T-cell (primary cell): ENCODE measurements around the gene EFNA2. TPM values are rescaled to one million over a fixed set of nuclear protein-coding genes. Genes with fewer than 3 reads are reported as not detected.

Experiments
- ATAC-seq, 4 experiments: fragments of 200-7000 bp in 3 of 4; fragments of 150-1000 bp in 1 of 4; cut with Tn5 transposase; replicated peaks in 1 of 4; 1 replicate in 3 of 4; 2 replicates in 1 of 4; pipeline ENCODE4 v1.10.0; 2021; ENCODE audit warnings: moderate library complexity in 3 of 4, mild to moderate bottlenecking in 2 of 4, moderate number of reproducible peaks in 1 of 4
- CTCF ChIA-PET, 2 donors: fragments of 300-600 bp; sonication (Branson Sonifier 250); formaldehyde crosslinking; loops; one replicate each; lab custom pipeline; 2022; ENCODE audit warnings: antibody characterized with exemption in 2 of 2; lab: Charles Lee
- POLR2A ChIA-PET, 2 donors: fragments of 300-600 bp; sonication (Branson Sonifier 250); formaldehyde crosslinking; loops; one replicate each; lab custom pipeline; 2022; ENCODE audit warnings: antibody characterized with exemption in 2 of 2; lab: Charles Lee
- DNase-seq, 35 experiments: peaks; one replicate each; pipeline versions ENCODE4 v3.0.0 to v3.0.0-alpha.2; 2013 to 2023
- H3K27ac ChIP-seq: one replicate; pipeline ENCODE4 v1.5.1; 2013; ENCODE audit warnings: low read length
- H3K27me3 ChIP-seq, 2 experiments: replicated peaks in 1 of 2; 1 replicate in 1 of 2; 2 replicates in 1 of 2; pipeline versions ENCODE4 v1.6.1 to v1.7.0; 2013; ENCODE audit warnings: low read length in 1 of 2, mixed read lengths in 1 of 2; ENCODE audit not compliant: control insufficient read depth in 2 of 2, insufficient read depth in 2 of 2; ENCODE audit errors: extremely low read depth in 1 of 2
- H3K36me3 ChIP-seq, 2 donors: 1 replicate in 1 of 2; 2 replicates in 1 of 2; pipeline versions ENCODE4 v1.6.1 to v1.7.0; 2013; ENCODE audit warnings: low read length in 1 of 2; ENCODE audit not compliant: control insufficient read depth in 2 of 2, insufficient read depth in 1 of 2; ENCODE audit errors: extremely low read depth in 1 of 2
- H3K4me1 ChIP-seq, 2 experiments: 1 replicate in 1 of 2; 2 replicates in 1 of 2; pipeline versions ENCODE4 v1.6.1 to v1.7.0; 2013; ENCODE audit warnings: low read length in 2 of 2, mixed read lengths in 1 of 2; ENCODE audit not compliant: insufficient read depth in 2 of 2, control insufficient read depth in 1 of 2; ENCODE audit errors: extremely low read depth in 1 of 2
- H3K4me3 ChIP-seq, 2 donors: 1 replicate in 1 of 2; 2 replicates in 1 of 2; pipeline versions ENCODE4 v1.5.1 to v1.7.0; 2013; ENCODE audit warnings: mild to moderate bottlenecking in 2 of 2, low read length in 1 of 2, moderate library complexity in 1 of 2; ENCODE audit not compliant: control insufficient read depth in 1 of 2; ENCODE audit errors: extremely low read depth in 1 of 2
- H3K9me3 ChIP-seq: 2 replicates; pipeline ENCODE4 v1.7.0; 2013
- H3K27ac Mint-ChIP-seq, 2 donors: one replicate each; pipeline ENCODE4 v1.8.0; 2020 to 2021; ENCODE audit warnings: mild to moderate bottlenecking in 2 of 2, mixed read lengths in 2 of 2
- H3K27me3 Mint-ChIP-seq, 2 donors: one replicate each; pipeline ENCODE4 v1.8.0; 2021 to 2022; ENCODE audit warnings: mixed read lengths in 2 of 2
- H3K36me3 Mint-ChIP-seq: one replicate; pipeline ENCODE4 v1.8.0; 2021; ENCODE audit warnings: mixed read lengths
- H3K4me1 Mint-ChIP-seq, 3 donors: one replicate each; pipeline ENCODE4 v1.8.0; 2020 to 2022; ENCODE audit warnings: mixed read lengths in 3 of 3, mild to moderate bottlenecking in 1 of 3
- H3K4me3 Mint-ChIP-seq, 3 donors: one replicate each; pipeline ENCODE4 v1.8.0; 2020 to 2022; ENCODE audit warnings: mild to moderate bottlenecking in 3 of 3, mixed read lengths in 3 of 3, moderate library complexity in 3 of 3
- H3K9me3 Mint-ChIP-seq, 3 donors: one replicate each; pipeline ENCODE4 v1.8.0; 2020 to 2022; ENCODE audit warnings: mixed read lengths in 3 of 3
- WGBS: methylation state at CpG from one replicate; pipeline ENCODE4 v1.1.5; 2013; ENCODE audit warnings: missing lambda C conversion rate; ENCODE audit not compliant: insufficient coverage; 5-methylcytosine and 5-hydroxymethylcytosine counted together
- total RNA-seq, 35 experiments: library from RNA in 6 of 35; stranded (reverse) in 6 of 35; fragments of 120-200 nt in 1 of 35; gene quantifications; one replicate each; pipeline versions ENCODE4 v1.2.1 to v1.2.4 and lab custom pipeline; 2013 to 2026

EFNA2 gene
- total RNA-seq, 5 donors from 2014 or later (not counting 1 experiment from before 2014, with no cell fraction given), result 0.38 TPM; not detected in 4

- H3K27me3 Mint-ChIP-seq, result no peaks in the 10 kb centered on the region
- peaks cover 16 to 71% of the 10 kb centered on the region in 2 experiments for H3K4me1 ChIP-seq
- H3K4me1 Mint-ChIP-seq, result peaks cover 19 to 27% (median 20%) of the 10 kb centered on the region in 3 donors
- no peaks in the 10 kb centered on the region for H3K27me3 ChIP-seq
- H3K4me3 ChIP-seq, result peak overlapping the region; percentile 64 to 90
- ChIA-PET POLR2A (interaction anchor here (0.9 to 1.6 kb wide), 4 partner anchors 8 to 17 kb away, joined by 4 to 28 read pairs (median 5); partner anchors contain the start of gene CIRBP (in 2 of the 2)), CTCF (interaction anchor here in 1 of 2 donors (0.7 to 1.4 kb wide), 2 partner anchors 8 to 222 kb away, joined by 3 to 11 read pairs; no protein-coding TSS in a partner anchor)
- H3K9me3 ChIP-seq, result no peaks in the 10 kb centered on the region
- H3K27ac ChIP-seq, result peak overlapping the region; percentile 92
- DNase-seq, result peak in 30 of 35 experiments; percentile 49 to 81 (median 62)
- peak overlapping the region; percentile 87 to 94 for H3K27ac Mint-ChIP-seq
- H3K36me3 Mint-ChIP-seq, result peaks cover 12% of the 10 kb centered on the region
- no peaks in the 10 kb centered on the region for H3K9me3 Mint-ChIP-seq
- H3K36me3 ChIP-seq, result peaks cover 13 to 44% of the 10 kb centered on the region in 2 donors
- peak overlapping the region; percentile 86 to 91 (median 89) for H3K4me3 Mint-ChIP-seq
- ATAC-seq, result peak in 1 of 4 experiments; percentile 5
- WGBS, result 0% methylated on average over 13 of the region's 30 CpGs
Measured at GRCh38 chr19:1252221-1252820, 33.4 kb upstream of the EFNA2 start.

- Histone ChIP-seq H3K4me1 (peaks cover 16 to 71% of the 10 kb centered on the region in 2 experiments), H3K4me3 (peak overlapping the region; percentile 64 to 90), H3K9me3 (no peaks in the 10 kb centered on the region), H3K27me3 (no peaks in the 10 kb centered on the region), H3K27ac (peak overlapping the region; percentile 92), H3K36me3 (peaks cover 13 to 51% of the 10 kb centered on the region in 2 donors)
- WGBS, result no CpG with 5 or more reads among the region's 26 CpGs
- H3K36me3 Mint-ChIP-seq, result peaks cover 16% of the 10 kb centered on the region
- H3K4me3 Mint-ChIP-seq, result peak overlapping the region; percentile 49 to 91 (median 89)
- peak; percentile 6 to 14 (median 13) for ATAC-seq
- H3K27me3 Mint-ChIP-seq, result no peaks in the 10 kb centered on the region
- peaks cover 24 to 33% (median 27%) of the 10 kb centered on the region in 3 donors for H3K4me1 Mint-ChIP-seq
- no peaks in the 10 kb centered on the region for H3K9me3 Mint-ChIP-seq
- POLR2A ChIA-PET, result interaction anchor here (0.9 to 1.6 kb wide), 3 partner anchors 9 to 16 kb away, joined by 4 to 28 read pairs (median 4); partner anchors contain the start of gene CIRBP (in 2 of the 2)
- CTCF ChIA-PET, result interaction anchor here (0.5 to 1.4 kb wide), 6 partner anchors 9 to 255 kb away, joined by 3 to 11 read pairs (median 4); partner anchors contain the start of gene CIRBP (in 1 of the 2)
- DNase-seq, result peak in 34 of 35 experiments; percentile 53 to 87 (median 74)
- peak overlapping the region; percentile 80 to 82 for H3K27ac Mint-ChIP-seq
Measured at GRCh38 chr19:1252821-1253513, 32.7 kb upstream of the EFNA2 start.

- Mint-ChIP-seq H3K27ac (peak overlapping the region; percentile 80 to 82), H3K4me1 (peaks cover 29 to 39% (median 30%) of the 10 kb centered on the region in 3 donors), H3K9me3 (no peaks in the 10 kb centered on the region), H3K27me3 (no peaks in the 10 kb centered on the region), H3K36me3 (peaks cover 16% of the 10 kb centered on the region), H3K4me3 (peak overlapping the region; percentile 49 to 91 (median 53))
- Histone ChIP-seq H3K27ac (peak overlapping the region; percentile 92), H3K9me3 (no peaks in the 10 kb centered on the region), H3K36me3 (peaks cover 13 to 54% of the 10 kb centered on the region in 2 donors), H3K4me3 (peak overlapping the region; percentile 62 to 90), H3K27me3 (no peaks in the 10 kb centered on the region), H3K4me1 (peaks cover 20 to 71% of the 10 kb centered on the region in 2 experiments)
- ChIA-PET CTCF (interaction anchor here (0.5 to 1.4 kb wide), 5 partner anchors 9 to 256 kb away, joined by 3 to 11 read pairs (median 4); partner anchors contain the start of gene CIRBP (in 1 of the 2)), POLR2A (interaction anchor here (0.9 to 1.6 kb wide), 3 partner anchors 10 to 16 kb away, joined by 4 to 28 read pairs (median 4); partner anchors contain the start of gene CIRBP (in 2 of the 2))
- ATAC-seq, result no peak
- 75% methylated on average over 18 of the region's 23 CpGs for WGBS
- no peak for DNase-seq
Measured at GRCh38 chr19:1253514-1254080, 32.1 kb upstream of the EFNA2 start.

GRCh38 chr19:1254081-1254527, 31.6 kb upstream of the EFNA2 start:
- peak overlapping the region; percentile 61 to 78 for H3K27ac Mint-ChIP-seq
- H3K9me3 Mint-ChIP-seq, result no peaks in the 10 kb centered on the region
- peak overlapping the region; percentile 11 for H3K27ac ChIP-seq
- CTCF ChIA-PET, result no interaction called here
- H3K4me1 Mint-ChIP-seq, result peaks cover 34 to 45% (median 35%) of the 10 kb centered on the region in 3 donors
- no peaks in the 10 kb centered on the region for H3K27me3 Mint-ChIP-seq
- H3K27me3 ChIP-seq, result no peaks in the 10 kb centered on the region
- H3K9me3 ChIP-seq, result no peaks in the 10 kb centered on the region
- H3K36me3 Mint-ChIP-seq, result peaks cover 16% of the 10 kb centered on the region
- peaks cover 13 to 56% of the 10 kb centered on the region in 2 donors for H3K36me3 ChIP-seq
- H3K4me1 ChIP-seq, result peaks cover 22 to 76% of the 10 kb centered on the region in 2 experiments
- WGBS, result 84% methylated on average over 27 of the region's 37 CpGs
- H3K4me3 ChIP-seq, result no peak overlapping the region
- no peak for ATAC-seq
- H3K4me3 Mint-ChIP-seq, result peak overlapping the region in 2 of 3 donors; percentile 24 to 37
- POLR2A ChIA-PET, result interaction anchor here in 1 of 2 donors (1.2 kb wide), 1 partner anchor 15 kb away, joined by 4 read pairs; the partner anchor contains the start of gene CIRBP
- no peak for DNase-seq

- Mint-ChIP-seq H3K4me1 (peaks cover 40 to 50% (median 41%) of the 10 kb centered on the region in 3 donors), H3K9me3 (no peaks in the 10 kb centered on the region), H3K27ac (peak overlapping the region; percentile 61 to 78), H3K27me3 (no peaks in the 10 kb centered on the region), H3K36me3 (peaks cover 16% of the 10 kb centered on the region), H3K4me3 (peak overlapping the region in 2 of 3 donors; percentile 24 to 37)
- Histone ChIP-seq H3K4me1 (peaks cover 24 to 82% of the 10 kb centered on the region in 2 experiments), H3K4me3 (no peak overlapping the region), H3K9me3 (no peaks in the 10 kb centered on the region), H3K36me3 (peaks cover 13 to 56% of the 10 kb centered on the region in 2 donors), H3K27ac (peak overlapping the region; percentile 11), H3K27me3 (no peaks in the 10 kb centered on the region)
- ChIA-PET CTCF (interaction anchor here in 1 of 2 donors (0.5 kb wide), 1 partner anchor 1298 kb away, joined by 6 read pairs; no protein-coding TSS in a partner anchor), POLR2A (interaction anchor here (1.2 to 1.4 kb wide), 2 partner anchors 14 kb away, joined by 4 read pairs; partner anchors contain the start of gene CIRBP (in 1 of the 2))
- DNase-seq (no peak), ATAC-seq (no peak)
- 91% methylated on average over 20 of the region's 20 CpGs for WGBS
Measured at GRCh38 chr19:1254530-1255185, 31.0 kb upstream of the EFNA2 start.
